CD8-positive, alpha-beta memory T cell (primary cell): ENCODE measurements around the gene SACM1L. TPM values are rescaled to one million over a fixed set of nuclear protein-coding genes. Genes with fewer than 3 reads are reported as not detected.

Experiments
- CTCF ChIA-PET: fragments of 350-600 bp; sonication (Branson Sonifier 250); formaldehyde crosslinking; loops from one replicate; lab custom pipeline; 2021; ENCODE audit warnings: antibody characterized with exemption; lab: Charles Lee
- POLR2A ChIA-PET: fragments of 350-600 bp; sonication (Branson Sonifier 250); formaldehyde crosslinking; loops from one replicate; lab custom pipeline; 2021; ENCODE audit warnings: antibody characterized with exemption; lab: Charles Lee
- DNase-seq, 5 donors: peaks; one replicate each; pipeline versions ENCODE4 v3.0.0 to v3.0.0-alpha.2; 2020 to 2022; ENCODE audit warnings: mixed read lengths in 1 of 5
- H3K27ac ChIP-seq: one replicate; pipeline ENCODE4 v1.7.0; 2013; ENCODE audit warnings: low read depth, mild to moderate bottlenecking, low read length, moderate library complexity
- H3K27me3 ChIP-seq: 2 replicates; pipeline ENCODE4 v1.7.0; 2013; ENCODE audit warnings: low read length, mild to moderate bottlenecking; ENCODE audit not compliant: insufficient read depth, poor library complexity, severe bottlenecking
- H3K36me3 ChIP-seq: 2 replicates; pipeline ENCODE4 v1.7.0; 2013; ENCODE audit warnings: mild to moderate bottlenecking, low read length, moderate library complexity; ENCODE audit not compliant: insufficient read depth
- H3K4me1 ChIP-seq: 2 replicates; pipeline ENCODE4 v1.7.0; 2013; ENCODE audit warnings: mild to moderate bottlenecking, low read length, moderate library complexity; ENCODE audit not compliant: insufficient read depth
- H3K4me3 ChIP-seq: 2 replicates; pipeline ENCODE4 v1.7.0; 2013; ENCODE audit warnings: mild to moderate bottlenecking, low read length
- H3K9me3 ChIP-seq: 2 replicates; pipeline ENCODE4 v1.7.0; 2013; ENCODE audit warnings: mild to moderate bottlenecking, low read length
- H3K27ac Mint-ChIP-seq, 8 donors: one replicate each; pipeline ENCODE4 v1.8.0; 2020 to 2021; ENCODE audit warnings: mixed read lengths in 8 of 8, mild to moderate bottlenecking in 6 of 8, inconsistent platforms in 3 of 8, moderate library complexity in 3 of 8
- H3K27me3 Mint-ChIP-seq, 2 donors: one replicate each; pipeline ENCODE4 v1.8.0; 2020 to 2021; ENCODE audit warnings: mixed read lengths in 2 of 2, mild to moderate bottlenecking in 1 of 2, moderate library complexity in 1 of 2
- H3K36me3 Mint-ChIP-seq, 3 donors: one replicate each; pipeline ENCODE4 v1.8.0; 2020 to 2021; ENCODE audit warnings: mixed read lengths in 3 of 3, inconsistent platforms in 1 of 3, mild to moderate bottlenecking in 1 of 3
- H3K4me1 Mint-ChIP-seq, 3 donors: one replicate each; pipeline ENCODE4 v1.8.0; 2020 to 2021; ENCODE audit warnings: mixed read lengths in 3 of 3, inconsistent platforms in 1 of 3, mild to moderate bottlenecking in 1 of 3
- H3K4me3 Mint-ChIP-seq, 7 donors: one replicate each; pipeline ENCODE4 v1.8.0; 2020 to 2021; ENCODE audit warnings: mixed read lengths in 7 of 7, mild to moderate bottlenecking in 6 of 7, moderate library complexity in 4 of 7, inconsistent platforms in 2 of 7
- H3K9me3 Mint-ChIP-seq, 5 donors: one replicate each; pipeline ENCODE4 v1.8.0; 2020 to 2022; ENCODE audit warnings: mixed read lengths in 5 of 5, mild to moderate bottlenecking in 3 of 5, moderate library complexity in 2 of 5, inconsistent platforms in 1 of 5
- polyA plus RNA-seq: library from polyadenylated mRNA; unstranded; fragments of 300-500 nt; fragmentation: Illumina TruSeq; gene quantifications from one replicate; pipeline ENCODE4 v1.2.3, GENCODE V29; 2021
- total RNA-seq, 2 experiments: library from RNA; stranded (reverse); gene quantifications; one replicate each; pipeline ENCODE4 v1.2.3, GENCODE V29; 2021

Gene SACM1L
- total and polyA plus RNA-seq, 3 experiments from 2014 or later, result 41.0 to 79.1 (median 78.7) TPM

GRCh38 chr3:45758871-45759270 is 69.7 kb downstream of the SACM1L start:
- H3K4me1 ChIP-seq, result no peaks in the 10 kb centered on the region
- Mint-ChIP-seq H3K9me3 (no peaks in the 10 kb centered on the region), H3K4me3 (no peak overlapping the region), H3K27ac (no peak overlapping the region), H3K4me1 (peaks cover 2 to 5% (median 4%) of the 10 kb centered on the region in 3 donors), H3K27me3 (peaks cover under 1 to 6% of the 10 kb centered on the region in 2 donors), H3K36me3 (peaks cover 0 to 5% (median 0%) of the 10 kb centered on the region in 3 donors)
- no peaks in the 10 kb centered on the region for H3K36me3 ChIP-seq
- H3K27ac ChIP-seq, result no peak overlapping the region
- ChIA-PET CTCF (interaction anchor here (2.7 to 5.9 kb wide), 3 partner anchors 171 to 319 kb away, joined by 12 to 42 read pairs (median 31); no protein-coding TSS in a partner anchor), POLR2A (no interaction called here)
- H3K9me3 ChIP-seq, result no peaks in the 10 kb centered on the region
- H3K27me3 ChIP-seq, result no peaks in the 10 kb centered on the region
- H3K4me3 ChIP-seq, result no peak overlapping the region
- no peak for DNase-seq

- H3K27ac Mint-ChIP-seq, result no peak overlapping the region
- no peaks in the 10 kb centered on the region for H3K36me3 Mint-ChIP-seq
- no peaks in the 10 kb centered on the region for H3K4me1 ChIP-seq
- ChIA-PET CTCF (interaction anchor here (1.4 to 5.9 kb wide), 5 partner anchors 10 to 318 kb away, joined by 5 to 42 read pairs (median 12); no protein-coding TSS in a partner anchor), POLR2A (no interaction called here)
- H3K27me3 Mint-ChIP-seq, result peaks cover 4 to 6% of the 10 kb centered on the region in 2 donors
- DNase-seq, result no peak
- H3K36me3 ChIP-seq, result no peaks in the 10 kb centered on the region
- H3K27ac ChIP-seq, result no peak overlapping the region
- H3K27me3 ChIP-seq, result no peaks in the 10 kb centered on the region
- H3K4me3 Mint-ChIP-seq, result no peak overlapping the region
- H3K4me1 Mint-ChIP-seq, result peaks cover 2 to 5% (median 4%) of the 10 kb centered on the region in 3 donors
- no peak overlapping the region for H3K4me3 ChIP-seq
- H3K9me3 Mint-ChIP-seq, result no peaks in the 10 kb centered on the region
- H3K9me3 ChIP-seq, result no peaks in the 10 kb centered on the region
Measured at GRCh38 chr3:45759851-45760250, 70.7 kb downstream of the SACM1L start.

GRCh38 chr3:45760878-45761711 is 71.9 kb downstream of the SACM1L start:
- H3K36me3 Mint-ChIP-seq, result no peaks in the 10 kb centered on the region
- H3K9me3 Mint-ChIP-seq, result no peaks in the 10 kb centered on the region
- H3K27ac ChIP-seq, result no peak overlapping the region
- no peaks in the 10 kb centered on the region for H3K4me1 ChIP-seq
- POLR2A ChIA-PET, result interaction anchor here (0.5 to 0.6 kb wide), 2 partner anchors 91 to 1559 kb away, joined by 3 read pairs; no protein-coding TSS in a partner anchor
- no peaks in the 10 kb centered on the region for H3K9me3 ChIP-seq
- H3K27me3 ChIP-seq, result no peaks in the 10 kb centered on the region
- H3K4me1 Mint-ChIP-seq, result peaks cover 2 to 5% (median 4%) of the 10 kb centered on the region in 3 donors
- H3K36me3 ChIP-seq, result no peaks in the 10 kb centered on the region
- peak overlapping the region in 1 of 8 donors; percentile 17 for H3K27ac Mint-ChIP-seq
- DNase-seq, result peak; percentile 20 to 62 (median 27)
- CTCF ChIA-PET, result interaction anchor here (0.6 to 5.9 kb wide), 13 partner anchors 10 to 608 kb away, joined by 3 to 42 read pairs (median 5); partner anchors contain the start of gene LZTFL1
- peaks cover 4 to 6% of the 10 kb centered on the region in 2 donors for H3K27me3 Mint-ChIP-seq
- no peak overlapping the region for H3K4me3 ChIP-seq
- H3K4me3 Mint-ChIP-seq, result no peak overlapping the region

- POLR2A ChIA-PET, result no interaction called here
- CTCF ChIA-PET, result interaction anchor here (0.6 to 5.9 kb wide), 8 partner anchors 12 to 608 kb away, joined by 3 to 42 read pairs (median 6); partner anchors contain the start of gene LZTFL1
Measured at GRCh38 chr3:45761831-45762230, 72.6 kb downstream of the SACM1L start.

GRCh38 chr3:45762647-45763302 is 73.6 kb downstream of the SACM1L start:
- ChIA-PET CTCF (interaction anchor here (1.6 to 5.9 kb wide), 3 partner anchors 162 to 315 kb away, joined by 4 to 42 read pairs (median 31); no protein-coding TSS in a partner anchor), POLR2A (no interaction called here)
- Mint-ChIP-seq H3K4me1 (peaks cover 2 to 5% (median 4%) of the 10 kb centered on the region in 3 donors), H3K27me3 (peaks cover 4 to 8% of the 10 kb centered on the region in 2 donors), H3K4me3 (no peak overlapping the region), H3K27ac (no peak overlapping the region), H3K36me3 (no peaks in the 10 kb centered on the region), H3K9me3 (peaks cover 0 to 2% (median 0%) of the 10 kb centered on the region in 5 donors)
- H3K4me3 ChIP-seq, result no peak overlapping the region
- no peaks in the 10 kb centered on the region for H3K36me3 ChIP-seq
- no peak for DNase-seq
- no peaks in the 10 kb centered on the region for H3K9me3 ChIP-seq
- no peaks in the 10 kb centered on the region for H3K4me1 ChIP-seq
- no peak overlapping the region for H3K27ac ChIP-seq
- H3K27me3 ChIP-seq, result no peaks in the 10 kb centered on the region

More at GRCh38 chr3:45761831-45762230, 72.6 kb downstream of the SACM1L start:
- no peaks in the 10 kb centered on the region for H3K9me3 ChIP-seq
- DNase-seq, result no peak
- H3K4me1 Mint-ChIP-seq, result peaks cover 2 to 5% (median 4%) of the 10 kb centered on the region in 3 donors
- H3K36me3 Mint-ChIP-seq, result no peaks in the 10 kb centered on the region
- H3K36me3 ChIP-seq, result no peaks in the 10 kb centered on the region
- no peaks in the 10 kb centered on the region for H3K27me3 ChIP-seq
- peaks cover 4 to 6% of the 10 kb centered on the region in 2 donors for H3K27me3 Mint-ChIP-seq
- H3K4me3 Mint-ChIP-seq, result no peak overlapping the region
- no peak overlapping the region for H3K4me3 ChIP-seq
- H3K27ac ChIP-seq, result no peak overlapping the region
- no peak overlapping the region for H3K27ac Mint-ChIP-seq
- H3K9me3 Mint-ChIP-seq, result no peaks in the 10 kb centered on the region
- no peaks in the 10 kb centered on the region for H3K4me1 ChIP-seq

- H3K4me3 ChIP-seq, result no peak overlapping the region
- Mint-ChIP-seq H3K4me3 (no peak overlapping the region), H3K36me3 (no peaks in the 10 kb centered on the region), H3K9me3 (peaks cover 0 to 2% (median 0%) of the 10 kb centered on the region in 5 donors), H3K4me1 (peaks cover 2 to 5% (median 4%) of the 10 kb centered on the region in 3 donors), H3K27me3 (peaks cover 4 to 10% of the 10 kb centered on the region in 2 donors), H3K27ac (no peak overlapping the region)
- no peaks in the 10 kb centered on the region for H3K9me3 ChIP-seq
- ChIA-PET POLR2A (no interaction called here), CTCF (interaction anchor here (1.6 to 5.9 kb wide), 3 partner anchors 162 to 314 kb away, joined by 4 to 42 read pairs (median 31); no protein-coding TSS in a partner anchor)
- H3K36me3 ChIP-seq, result no peaks in the 10 kb centered on the region
- no peaks in the 10 kb centered on the region for H3K27me3 ChIP-seq
- H3K27ac ChIP-seq, result no peak overlapping the region
- no peak for DNase-seq
- no peaks in the 10 kb centered on the region for H3K4me1 ChIP-seq
Measured at GRCh38 chr3:45763303-45763675, 74.1 kb downstream of the SACM1L start.

- Histone ChIP-seq H3K9me3 (no peaks in the 10 kb centered on the region), H3K36me3 (no peaks in the 10 kb centered on the region), H3K27me3 (no peaks in the 10 kb centered on the region), H3K4me3 (no peak overlapping the region), H3K27ac (no peak overlapping the region), H3K4me1 (no peaks in the 10 kb centered on the region)
- no peak for DNase-seq
- H3K9me3 Mint-ChIP-seq, result peaks cover 0 to 2% (median 0%) of the 10 kb centered on the region in 5 donors
- no peaks in the 10 kb centered on the region for H3K36me3 Mint-ChIP-seq
- H3K27ac Mint-ChIP-seq, result no peak overlapping the region
- H3K4me3 Mint-ChIP-seq, result no peak overlapping the region
- ChIA-PET CTCF (interaction anchor here (1.3 to 1.4 kb wide), 2 partner anchors 18 to 164 kb away, joined by 3 read pairs; no protein-coding TSS in a partner anchor), POLR2A (no interaction called here)
- H3K4me1 Mint-ChIP-seq, result peaks cover 2 to 5% (median 4%) of the 10 kb centered on the region in 3 donors
- peaks cover 4 to 10% of the 10 kb centered on the region in 2 donors for H3K27me3 Mint-ChIP-seq
Measured at GRCh38 chr3:45765266-45765851, 76.2 kb downstream of the SACM1L start.
